PFSK-1 (cell line): Measurements from ENCODE around the gene IL15.

ENCODE experiments used
- FOXP2 ChIP-seq: optimal IDR thresholded peaks from 2 replicates; pipeline ENCODE3; 2011; ENCODE audit warnings: borderline replicate concordance, control low read depth, inconsistent platforms; ENCODE audit not compliant: insufficient read depth; ENCODE audit errors: extremely low read length, extremely low read depth
- POLR2AphosphoS5 ChIP-seq: IDR thresholded peaks from 2 replicates; pipeline ENCODE4 v1.6.1; 2012; ENCODE audit warnings: low read depth, mild to moderate bottlenecking, control low read depth, low read length, moderate library complexity
- SIN3A ChIP-seq: IDR thresholded peaks from 2 replicates; pipeline ENCODE4 v1.6.1; 2012; ENCODE audit warnings: mild to moderate bottlenecking, low read length, moderate library complexity, borderline replicate concordance; ENCODE audit not compliant: insufficient read depth
- TAF1 ChIP-seq: IDR thresholded peaks from 2 replicates; pipeline ENCODE4 v1.6.1; 2012; ENCODE audit warnings: low read length, control low read depth, borderline replicate concordance; ENCODE audit not compliant: insufficient read depth
- TF ChIP-seq, protein P1 (sequence below), 2 experiments: IDR thresholded peaks; 2 replicates each; pipeline versions ENCODE4 v1.6.1 to v1.8.0; 2011 to 2012; ENCODE audit warnings: low read depth in 2 of 2, low read length in 2 of 2, control low read depth in 1 of 2, inconsistent platforms in 1 of 2, mild to moderate bottlenecking in 1 of 2, moderate library complexity in 1 of 2; ENCODE audit not compliant: insufficient read depth in 1 of 2

Gene IL15

DNA sequence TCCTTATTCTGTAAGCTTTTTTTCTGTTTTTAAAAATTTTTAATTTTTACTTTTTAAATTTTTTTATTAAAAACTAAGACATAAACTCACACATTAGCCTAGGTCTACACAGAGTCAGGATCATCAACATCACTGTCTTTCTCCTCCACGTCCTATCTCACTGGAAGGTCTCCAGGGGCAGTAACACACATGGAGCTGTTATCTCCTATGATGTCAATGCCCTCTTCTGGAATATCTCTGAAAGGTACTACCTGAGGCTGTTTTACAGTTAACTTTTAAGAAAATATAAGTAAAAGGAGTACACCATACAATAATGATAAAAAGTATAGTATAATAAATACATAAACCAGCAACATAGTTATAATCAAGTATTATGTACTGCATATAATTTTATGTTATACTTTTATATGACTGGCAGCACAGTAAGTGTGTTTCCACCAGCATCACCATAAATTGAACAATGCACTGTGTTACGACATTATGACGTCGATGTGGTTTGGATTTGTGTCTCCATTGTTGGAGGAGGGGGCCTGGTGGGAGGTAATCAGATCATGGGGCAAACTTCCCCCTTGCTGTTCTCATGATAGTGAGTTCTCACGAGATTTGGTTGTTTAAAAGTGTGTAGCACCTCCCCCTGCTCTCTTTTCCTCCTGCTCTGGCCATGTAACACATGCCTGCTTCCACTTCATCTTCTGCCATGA lies 21.3 kb downstream of the IL15 start:
- TF ChIP-seq, protein P1, sequence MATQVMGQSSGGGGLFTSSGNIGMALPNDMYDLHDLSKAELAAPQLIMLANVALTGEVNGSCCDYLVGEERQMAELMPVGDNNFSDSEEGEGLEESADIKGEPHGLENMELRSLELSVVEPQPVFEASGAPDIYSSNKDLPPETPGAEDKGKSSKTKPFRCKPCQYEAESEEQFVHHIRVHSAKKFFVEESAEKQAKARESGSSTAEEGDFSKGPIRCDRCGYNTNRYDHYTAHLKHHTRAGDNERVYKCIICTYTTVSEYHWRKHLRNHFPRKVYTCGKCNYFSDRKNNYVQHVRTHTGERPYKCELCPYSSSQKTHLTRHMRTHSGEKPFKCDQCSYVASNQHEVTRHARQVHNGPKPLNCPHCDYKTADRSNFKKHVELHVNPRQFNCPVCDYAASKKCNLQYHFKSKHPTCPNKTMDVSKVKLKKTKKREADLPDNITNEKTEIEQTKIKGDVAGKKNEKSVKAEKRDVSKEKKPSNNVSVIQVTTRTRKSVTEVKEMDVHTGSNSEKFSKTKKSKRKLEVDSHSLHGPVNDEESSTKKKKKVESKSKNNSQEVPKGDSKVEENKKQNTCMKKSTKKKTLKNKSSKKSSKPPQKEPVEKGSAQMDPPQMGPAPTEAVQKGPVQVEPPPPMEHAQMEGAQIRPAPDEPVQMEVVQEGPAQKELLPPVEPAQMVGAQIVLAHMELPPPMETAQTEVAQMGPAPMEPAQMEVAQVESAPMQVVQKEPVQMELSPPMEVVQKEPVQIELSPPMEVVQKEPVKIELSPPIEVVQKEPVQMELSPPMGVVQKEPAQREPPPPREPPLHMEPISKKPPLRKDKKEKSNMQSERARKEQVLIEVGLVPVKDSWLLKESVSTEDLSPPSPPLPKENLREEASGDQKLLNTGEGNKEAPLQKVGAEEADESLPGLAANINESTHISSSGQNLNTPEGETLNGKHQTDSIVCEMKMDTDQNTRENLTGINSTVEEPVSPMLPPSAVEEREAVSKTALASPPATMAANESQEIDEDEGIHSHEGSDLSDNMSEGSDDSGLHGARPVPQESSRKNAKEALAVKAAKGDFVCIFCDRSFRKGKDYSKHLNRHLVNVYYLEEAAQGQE (IDR thresholded peaks at IDR 0.05; ENCODE audit: insufficient read depth in 1 of 2, low read depth in 2 of 2, low read length in 2 of 2), result no peak
- no peak for TF ChIP-seq POLR2AphosphoS5
- no peak for TF ChIP-seq SIN3A
- TF ChIP-seq FOXP2, result no peak
- no peak for TF ChIP-seq TAF1

- TF ChIP-seq SIN3A (no peak), FOXP2 (no peak), POLR2AphosphoS5 (no peak)
Observed at GRCh38 chr4:141658309-141658708, 21.9 kb downstream of the IL15 start.

GRCh38 chr4:141659539-141659938 lies 23.2 kb downstream of the IL15 start:
- TF ChIP-seq, protein P1 (IDR thresholded peaks at IDR 0.05; ENCODE audit: insufficient read depth in 1 of 2, low read depth in 2 of 2, low read length in 2 of 2), result no peak
- TF ChIP-seq TAF1 (no peak), SIN3A (no peak), FOXP2 (no peak), POLR2AphosphoS5 (no peak)

- TF ChIP-seq, protein P1 (IDR thresholded peaks at IDR 0.05; ENCODE audit: insufficient read depth in 1 of 2, low read depth in 2 of 2, low read length in 2 of 2), result no peak
- TF ChIP-seq SIN3A (no peak), POLR2AphosphoS5 (no peak), FOXP2 (no peak), TAF1 (no peak)
Observed at GRCh38 chr4:141660880-141661279, 24.5 kb downstream of the IL15 start.

DNA sequence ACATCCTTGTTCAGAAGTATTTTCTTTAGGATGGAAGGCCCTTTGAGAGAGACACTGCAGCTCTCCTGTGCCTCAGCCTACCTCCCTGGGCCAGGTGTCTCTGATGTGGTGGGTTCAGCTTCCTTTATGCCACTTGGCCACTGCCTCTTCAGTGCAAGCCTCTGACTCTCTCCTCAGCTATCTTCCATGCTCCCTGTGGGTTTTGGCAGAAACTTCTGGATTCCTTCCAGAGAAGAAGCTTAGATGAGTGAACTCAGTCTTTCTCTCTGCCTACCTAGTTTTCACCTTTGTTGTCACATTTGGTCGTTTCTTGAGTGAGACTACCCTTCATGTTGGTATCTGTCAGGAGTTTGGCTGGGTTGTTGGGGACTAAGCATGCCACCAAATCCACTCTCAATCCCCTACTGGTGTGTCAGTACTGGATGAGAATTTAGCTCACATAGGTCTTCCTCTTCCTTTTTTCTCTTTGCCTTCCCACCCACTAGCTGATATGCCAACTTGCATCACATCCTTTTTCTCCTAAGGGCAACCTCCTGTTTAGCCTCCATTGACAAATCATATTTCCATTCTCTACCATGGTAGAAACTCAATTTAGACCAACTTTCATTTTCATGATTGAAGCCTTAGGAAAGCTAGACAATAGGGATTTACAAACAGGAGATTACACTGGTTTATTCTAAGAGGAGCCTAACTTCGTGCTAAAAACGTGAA lies 32.0 kb downstream of the IL15 start:
- TF ChIP-seq SIN3A, result no peak
- TF ChIP-seq, protein P1 (IDR thresholded peaks at IDR 0.05; ENCODE audit: insufficient read depth in 1 of 2, low read depth in 2 of 2, low read length in 2 of 2), result no peak
- TF ChIP-seq TAF1, result no peak
- no peak for TF ChIP-seq POLR2AphosphoS5
- TF ChIP-seq FOXP2, result no peak
